ENCODE data around the gene LPCAT3.
A peak's percentile ranks its signal among the peaks of the same experiment; 100 is the strongest.

The LPCAT3 gene

GRCh38 chr12:6929466-6930452 is 88.5 kb downstream of the LPCAT3 start:
- H3K23ac ChIP-seq (ENCODE audit: low read depth, low read length, poor library complexity), result no peak overlapping the region
- H2BK120ac ChIP-seq (ENCODE audit: low read depth, low read length), result no peak overlapping the region
- no peak for DNase-seq (ENCODE audit: low spot score)
- H4K91ac ChIP-seq (ENCODE audit: low read depth, low read length, poor library complexity), result no peak overlapping the region
- H3K18ac ChIP-seq (ENCODE audit: low read length), result no peak overlapping the region
- H3K4ac ChIP-seq (ENCODE audit: low read length), result no peak overlapping the region
- no peak overlapping the region for H2AK5ac ChIP-seq (ENCODE audit: low read depth, low read length)
- H3K4me2 ChIP-seq (ENCODE audit: insufficient read depth, low read length, poor library complexity, severe bottlenecking), result peak overlapping the region; percentile 76
- peaks cover 12 to 49% of the 10 kb centered on the region in 2 donors for H3K36me3 ChIP-seq (replicated peaks in 1 of 2; ENCODE audit: control insufficient read depth in 2 of 2, insufficient read depth in 2 of 2, low read length in 2 of 2)
- peaks cover 1% of the 10 kb centered on the region for H3K79me1 ChIP-seq (ENCODE audit: low read depth, low read length)
- peak overlapping the region; percentile 77 to 88 for H3K4me3 ChIP-seq (ENCODE audit: low read length in 2 of 2)
- H3K27ac ChIP-seq (replicated peaks; ENCODE audit: low read length), result no peak overlapping the region
- H2BK15ac ChIP-seq (ENCODE audit: low read length), result no peak overlapping the region
- no peak overlapping the region for H2BK12ac ChIP-seq (ENCODE audit: low read length)
- no peaks in the 10 kb centered on the region for H3K9me3 ChIP-seq (replicated peaks in 1 of 2; ENCODE audit: control insufficient read depth in 2 of 2, insufficient read depth in 1 of 2, low read depth in 1 of 2, low read length in 2 of 2)
- no CpG with 5 or more reads among the region's 7 CpGs for WGBS, 2 donors (ENCODE audit: extremely low coverage in 2 of 2, insufficient read length in 2 of 2, insufficient replicate concordance in 1 of 2)
- peak overlapping the region; percentile 87 for H3K9ac ChIP-seq (ENCODE audit: low read depth, low read length, poor library complexity)
- H3K4me1 ChIP-seq (ENCODE audit: control insufficient read depth in 2 of 2, insufficient read depth in 1 of 2, low read depth in 1 of 2, low read length in 2 of 2), result peaks cover 18 to 28% of the 10 kb centered on the region in 2 donors
- no peak overlapping the region for H3K14ac ChIP-seq (ENCODE audit: low read length)
- no peak overlapping the region for H4K8ac ChIP-seq (ENCODE audit: low read depth, low read length)
- no peaks in the 10 kb centered on the region for H3K27me3 ChIP-seq (ENCODE audit: control insufficient read depth in 3 of 3, insufficient read depth in 3 of 3, low read depth in 1 of 3, low read length in 3 of 3)
- H2BK5ac ChIP-seq (ENCODE audit: low read length), result peak overlapping the region; percentile 55
- no peak overlapping the region for H2AFZ ChIP-seq (ENCODE audit: low read length)

GRCh38 chr12:6928703-6929407 is 89.4 kb downstream of the LPCAT3 start:
- Histone ChIP-seq H3K4ac (ENCODE audit: low read length) (no peak overlapping the region), H2AFZ (ENCODE audit: low read length) (no peak overlapping the region), H3K27ac (replicated peaks; ENCODE audit: low read length) (no peak overlapping the region), H3K18ac (ENCODE audit: low read length) (peak overlapping the region; percentile 86), H3K14ac (ENCODE audit: low read length) (no peak overlapping the region), H2BK120ac (ENCODE audit: low read depth, low read length) (peak overlapping the region; percentile 64), H3K36me3 (replicated peaks in 1 of 2; ENCODE audit: control insufficient read depth in 2 of 2, insufficient read depth in 2 of 2, low read length in 2 of 2) (peaks cover 4 to 40% of the 10 kb centered on the region in 2 donors), H2AK5ac (ENCODE audit: low read depth, low read length) (peak overlapping the region; percentile 66), H2BK15ac (ENCODE audit: low read length) (no peak overlapping the region), H3K4me2 (ENCODE audit: insufficient read depth, low read length, poor library complexity, severe bottlenecking) (peak overlapping the region; percentile 76), H3K23ac (ENCODE audit: low read depth, low read length, poor library complexity) (peak overlapping the region; percentile 32), H4K8ac (ENCODE audit: low read depth, low read length) (no peak overlapping the region), H4K91ac (ENCODE audit: low read depth, low read length, poor library complexity) (no peak overlapping the region), H3K9ac (ENCODE audit: low read depth, low read length, poor library complexity) (peak overlapping the region; percentile 87), H3K79me1 (ENCODE audit: low read depth, low read length) (peaks cover 1% of the 10 kb centered on the region), H3K4me1 (ENCODE audit: control insufficient read depth in 2 of 2, insufficient read depth in 1 of 2, low read depth in 1 of 2, low read length in 2 of 2) (peaks cover 21 to 36% of the 10 kb centered on the region in 2 donors), H3K4me3 (ENCODE audit: low read length in 2 of 2) (peak overlapping the region; percentile 77 to 88), H2BK5ac (ENCODE audit: low read length) (peak overlapping the region; percentile 55), H2BK12ac (ENCODE audit: low read length) (no peak overlapping the region), H3K9me3 (replicated peaks in 1 of 2; ENCODE audit: control insufficient read depth in 2 of 2, insufficient read depth in 1 of 2, low read depth in 1 of 2, low read length in 2 of 2) (no peaks in the 10 kb centered on the region), H3K27me3 (ENCODE audit: control insufficient read depth in 3 of 3, insufficient read depth in 3 of 3, low read depth in 1 of 3, low read length in 3 of 3) (no peaks in the 10 kb centered on the region)
- no CpG with 5 or more reads among the region's 19 CpGs for WGBS, 2 donors (ENCODE audit: extremely low coverage in 2 of 2, insufficient read length in 2 of 2, insufficient replicate concordance in 1 of 2)
- DNase-seq (ENCODE audit: low spot score), result no peak

GRCh38 chr12:6928022-6928702 is 90.1 kb downstream of the LPCAT3 start:
- H2BK5ac ChIP-seq (ENCODE audit: low read length), result peak overlapping the region; percentile 68
- H3K4me1 ChIP-seq (ENCODE audit: control insufficient read depth in 2 of 2, insufficient read depth in 1 of 2, low read depth in 1 of 2, low read length in 2 of 2), result peaks cover 23 to 43% of the 10 kb centered on the region in 2 donors
- H3K18ac ChIP-seq (ENCODE audit: low read length), result peak overlapping the region; percentile 86
- H4K8ac ChIP-seq (ENCODE audit: low read depth, low read length), result no peak overlapping the region
- WGBS, 2 donors (ENCODE audit: extremely low coverage in 2 of 2, insufficient read length in 2 of 2, insufficient replicate concordance in 1 of 2), result no CpG with 5 or more reads among the region's 79 CpGs
- H2AFZ ChIP-seq (ENCODE audit: low read length), result no peak overlapping the region
- DNase-seq (ENCODE audit: low spot score), result no peak
- H4K91ac ChIP-seq (ENCODE audit: low read depth, low read length, poor library complexity), result no peak overlapping the region
- H3K9me3 ChIP-seq (replicated peaks in 1 of 2; ENCODE audit: control insufficient read depth in 2 of 2, insufficient read depth in 1 of 2, low read depth in 1 of 2, low read length in 2 of 2), result no peaks in the 10 kb centered on the region
- peak overlapping the region; percentile 76 for H2BK120ac ChIP-seq (ENCODE audit: low read depth, low read length)
- no peak overlapping the region for H2BK12ac ChIP-seq (ENCODE audit: low read length)
- peak overlapping the region; percentile 87 for H3K9ac ChIP-seq (ENCODE audit: low read depth, low read length, poor library complexity)
- H3K4me2 ChIP-seq (ENCODE audit: insufficient read depth, low read length, poor library complexity, severe bottlenecking), result peak overlapping the region; percentile 76
- peak overlapping the region; percentile 66 for H2AK5ac ChIP-seq (ENCODE audit: low read depth, low read length)
- H3K79me1 ChIP-seq (ENCODE audit: low read depth, low read length), result no peaks in the 10 kb centered on the region
- peak overlapping the region; percentile 77 to 91 for H3K4me3 ChIP-seq (ENCODE audit: low read length in 2 of 2)
- H3K27me3 ChIP-seq (ENCODE audit: control insufficient read depth in 3 of 3, insufficient read depth in 3 of 3, low read depth in 1 of 3, low read length in 3 of 3), result no peaks in the 10 kb centered on the region
- H3K36me3 ChIP-seq (replicated peaks in 1 of 2; ENCODE audit: control insufficient read depth in 2 of 2, insufficient read depth in 2 of 2, low read length in 2 of 2), result peaks cover 0 to 38% of the 10 kb centered on the region in 2 donors
- H3K23ac ChIP-seq (ENCODE audit: low read depth, low read length, poor library complexity), result peak overlapping the region; percentile 32
- peak overlapping the region; percentile 81 for H3K27ac ChIP-seq (replicated peaks; ENCODE audit: low read length)
- H2BK15ac ChIP-seq (ENCODE audit: low read length), result no peak overlapping the region
- no peak overlapping the region for H3K14ac ChIP-seq (ENCODE audit: low read length)
- H3K4ac ChIP-seq (ENCODE audit: low read length), result no peak overlapping the region
